Measurements from ENCODE around the gene ABCC9.

ABCC9 gene

DNA sequence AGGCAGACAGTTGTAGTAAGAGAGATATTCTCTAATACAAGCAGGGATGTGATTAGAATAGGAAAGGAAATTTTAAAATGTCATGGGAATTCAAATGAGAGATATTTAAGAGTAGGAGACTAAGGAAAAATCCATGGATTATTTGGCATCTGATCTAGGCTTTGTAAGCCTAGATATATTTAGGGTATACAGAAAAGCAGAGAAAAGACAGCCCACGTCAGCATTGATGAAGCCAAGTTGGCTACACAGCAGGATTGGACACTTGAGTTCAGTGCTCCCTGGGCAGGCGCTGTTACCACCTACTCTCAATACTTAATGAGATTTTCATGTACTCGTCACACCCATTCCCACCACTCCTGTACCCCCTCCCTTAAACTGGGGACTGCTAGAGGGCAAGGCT is 165.1 kb downstream of the ABCC9 start:
- no peak for DNase-seq (ENCODE audit: low read depth in 1 of 2, low spot score in 1 of 2)

DNA sequence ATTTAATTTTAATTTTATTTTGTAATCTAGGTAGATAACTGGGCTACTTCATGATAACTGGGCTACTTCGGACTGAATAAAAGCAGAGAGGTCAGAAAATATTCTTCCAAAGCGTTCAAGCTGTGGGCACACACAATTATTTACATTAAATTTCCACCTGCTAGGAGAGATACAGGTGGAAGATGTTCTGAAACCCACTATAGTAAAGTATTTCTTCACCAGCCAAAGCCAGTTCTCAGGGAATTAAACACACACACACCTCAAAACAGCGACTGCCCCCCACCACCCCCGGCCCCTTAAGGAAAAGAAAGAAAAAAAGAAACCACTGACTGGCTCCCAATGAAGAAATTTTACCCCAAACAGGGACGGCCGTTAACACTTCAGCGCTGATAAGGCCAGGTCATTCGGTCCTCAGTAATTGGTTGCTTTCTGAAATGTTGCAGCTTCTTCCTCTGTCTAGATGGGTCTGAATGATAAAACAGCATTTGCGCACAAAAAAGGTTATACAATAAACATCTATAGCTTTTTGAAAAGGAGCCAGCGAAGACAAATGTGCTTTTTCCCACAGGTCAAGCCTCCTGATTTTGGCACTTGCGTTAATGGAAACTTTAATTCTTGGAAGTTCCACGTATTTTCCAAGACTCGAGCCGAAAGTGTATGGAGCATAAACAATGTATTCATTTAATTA is 165.9 kb downstream of the ABCC9 start:
- no peak for DNase-seq (ENCODE audit: low read depth in 1 of 2, low spot score in 1 of 2)

DNA sequence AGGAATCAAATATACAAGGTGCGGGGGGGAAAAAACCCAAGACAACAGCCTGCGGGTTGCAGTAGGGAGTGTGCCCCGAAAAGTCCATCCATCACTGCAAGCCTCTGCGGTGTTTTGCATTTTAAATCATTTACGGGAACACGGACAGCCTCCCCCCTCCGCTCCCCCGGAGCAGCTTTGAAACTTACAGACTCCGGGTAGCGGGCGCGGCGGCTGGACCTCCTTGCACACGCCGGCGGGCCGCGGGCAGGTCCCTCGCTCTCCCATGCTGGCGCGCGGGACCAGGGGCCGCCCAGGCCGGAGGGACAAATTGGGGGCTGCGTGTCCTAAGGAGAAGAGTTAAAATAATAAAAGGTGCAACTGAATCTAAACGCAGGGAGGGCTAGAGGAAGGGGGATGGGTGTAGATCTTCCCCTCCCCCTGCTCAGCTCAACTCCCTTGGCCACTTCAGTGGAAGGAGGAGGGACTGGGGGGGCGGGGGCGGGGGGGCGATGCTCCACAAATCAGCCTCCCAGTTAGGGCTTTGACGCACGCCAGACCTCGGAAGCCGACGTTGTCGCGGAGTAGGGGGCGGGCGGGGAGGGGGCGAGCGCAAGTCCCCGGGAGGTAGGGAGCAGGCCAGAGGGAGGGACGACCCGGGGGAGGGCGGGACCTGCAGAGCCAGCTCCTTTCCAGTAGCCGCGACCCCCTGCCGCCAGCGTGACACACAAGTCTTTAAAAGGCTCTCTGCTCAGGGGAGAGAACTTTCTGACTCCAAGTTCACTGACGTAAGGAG is 166.7 kb downstream of the ABCC9 start, which contains the start of gene KCNJ8:
TSS of gene KCNJ8 (minus strand) at position 349 of the 775 bp plus-strand sequence. CDS start 1,090 bp downstream, outside the sequence.
- DNase-seq (ENCODE audit: low read depth in 1 of 2, low spot score in 1 of 2) = no peak

DNA sequence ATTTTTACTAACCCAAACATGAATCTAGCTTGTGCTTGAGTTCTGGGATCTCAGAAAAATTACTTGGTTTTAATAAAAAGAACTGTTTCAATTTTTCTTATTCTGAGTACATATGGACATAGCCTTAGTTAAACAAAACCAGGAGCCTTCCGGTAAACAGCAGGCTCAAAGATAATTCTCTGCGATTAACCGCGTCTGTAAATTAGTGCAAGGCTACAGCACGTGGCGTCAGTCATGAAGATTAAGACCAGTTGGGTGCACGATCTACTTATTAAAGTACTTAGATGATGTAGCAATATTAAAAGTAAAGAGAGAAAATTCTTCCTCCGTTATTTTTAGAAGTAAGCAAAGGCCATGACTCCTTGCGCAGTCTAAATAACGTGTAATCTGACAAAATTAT is 167.4 kb downstream of the ABCC9 start:
- no peak for DNase-seq (ENCODE audit: low read depth in 1 of 2, low spot score in 1 of 2)

DNA sequence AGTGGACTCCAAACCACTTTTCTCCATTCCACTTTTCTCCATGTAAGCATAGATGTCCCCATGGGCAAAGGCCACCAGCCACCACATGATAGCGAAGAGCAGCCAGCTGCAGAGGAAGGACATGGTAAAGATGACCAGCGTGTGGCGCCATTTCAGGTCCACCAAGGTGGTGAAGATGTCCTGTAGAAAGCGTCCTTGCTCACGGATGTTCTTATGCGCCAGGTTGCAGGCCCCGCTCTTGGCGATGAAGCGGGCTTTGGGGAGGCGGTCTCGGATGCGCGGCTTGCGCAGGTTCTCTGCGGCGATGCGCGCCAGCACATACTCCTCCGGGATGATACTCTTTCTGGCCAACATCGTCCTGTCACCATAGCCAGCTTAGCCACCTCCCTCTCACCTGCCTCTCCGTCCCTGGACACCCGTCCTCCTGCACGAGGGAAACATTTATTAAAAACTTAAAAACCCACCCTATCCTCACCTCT is 167.9 kb downstream of the ABCC9 start:
- DNase-seq (ENCODE audit: low read depth in 1 of 2, low spot score in 1 of 2) = no peak

DNA sequence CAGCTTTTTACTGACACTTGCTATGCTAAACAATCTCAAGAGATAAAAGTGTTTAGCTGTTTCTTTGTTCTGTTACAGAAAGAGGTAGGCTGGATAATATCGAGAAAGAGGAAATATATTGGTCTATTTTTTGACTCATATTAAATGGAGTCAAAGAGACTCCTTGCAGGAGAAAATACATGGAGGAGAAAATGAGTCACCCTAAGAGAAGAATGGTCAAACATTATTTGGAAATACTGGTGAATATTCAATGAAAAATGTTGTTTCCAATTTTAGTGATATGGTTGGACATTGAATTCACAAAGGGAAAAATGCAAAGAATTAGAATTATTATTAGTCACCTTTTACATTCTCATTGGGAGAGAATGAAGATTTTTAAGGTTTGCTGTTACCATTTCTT is 169.9 kb downstream of the ABCC9 start:
- no peak for DNase-seq (ENCODE audit: low read depth in 1 of 2, low spot score in 1 of 2)

DNA sequence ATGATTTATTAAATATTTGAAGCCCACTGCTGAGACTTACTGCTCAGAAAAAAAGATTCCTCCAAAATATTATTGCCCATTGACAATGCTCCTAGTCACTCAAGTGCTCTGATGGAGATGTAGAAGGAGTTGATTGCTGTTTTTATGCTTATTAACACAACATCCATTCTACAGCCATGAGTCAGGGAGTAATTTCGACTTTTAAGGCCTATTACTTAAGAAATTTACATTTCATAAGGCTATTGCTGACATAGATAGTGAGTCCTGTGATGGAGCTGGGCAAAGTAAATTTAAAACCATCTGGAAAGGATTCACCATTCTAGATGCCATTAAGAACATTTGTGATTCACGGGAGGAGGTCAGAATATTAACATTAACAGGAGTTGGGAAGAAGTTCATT is 171.9 kb downstream of the ABCC9 start:
- DNase-seq (ENCODE audit: low read depth in 1 of 2, low spot score in 1 of 2) = no peak

DNA sequence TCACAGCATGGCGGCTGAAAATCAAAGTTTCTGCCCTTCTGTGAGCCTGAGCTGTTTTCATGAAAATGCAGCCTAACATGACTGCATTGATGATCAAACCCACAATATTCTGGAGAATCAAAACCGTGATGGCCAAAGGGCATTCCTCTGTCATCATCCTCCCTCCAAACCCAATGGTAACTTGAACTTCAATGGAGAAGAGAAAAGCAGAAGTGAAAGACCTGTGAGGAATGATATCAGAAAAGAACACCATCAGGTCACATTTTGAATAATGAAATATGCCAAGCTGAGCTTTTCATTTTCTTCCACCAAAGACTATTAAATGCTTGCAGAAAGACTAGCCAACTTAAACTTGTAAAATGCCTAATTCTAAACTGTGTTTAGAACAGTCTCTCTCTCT is 174.8 kb downstream of the ABCC9 start:
- DNase-seq (ENCODE audit: low read depth in 1 of 2, low spot score in 1 of 2) = no peak

DNA sequence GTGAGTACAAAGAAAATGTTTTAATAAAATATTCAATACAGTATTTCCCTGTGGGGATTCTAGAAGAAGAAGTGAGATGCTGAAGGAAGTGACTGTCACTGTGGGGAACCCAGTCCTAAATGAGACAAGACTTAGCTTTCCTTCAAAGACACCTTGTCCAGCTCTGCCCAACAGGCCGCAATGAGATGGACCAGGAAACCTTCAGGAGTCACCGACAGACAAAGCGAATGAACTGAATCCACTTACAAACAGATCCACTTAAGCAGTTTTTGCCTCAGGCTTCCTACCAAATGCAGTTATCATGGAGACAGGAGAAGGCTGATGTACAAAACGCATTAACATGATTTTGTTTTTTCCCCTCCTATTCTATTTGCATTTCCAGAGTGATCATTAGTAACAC is 176.3 kb downstream of the ABCC9 start:
- DNase-seq (ENCODE audit: low read depth in 1 of 2, low spot score in 1 of 2) = no peak

DNA sequence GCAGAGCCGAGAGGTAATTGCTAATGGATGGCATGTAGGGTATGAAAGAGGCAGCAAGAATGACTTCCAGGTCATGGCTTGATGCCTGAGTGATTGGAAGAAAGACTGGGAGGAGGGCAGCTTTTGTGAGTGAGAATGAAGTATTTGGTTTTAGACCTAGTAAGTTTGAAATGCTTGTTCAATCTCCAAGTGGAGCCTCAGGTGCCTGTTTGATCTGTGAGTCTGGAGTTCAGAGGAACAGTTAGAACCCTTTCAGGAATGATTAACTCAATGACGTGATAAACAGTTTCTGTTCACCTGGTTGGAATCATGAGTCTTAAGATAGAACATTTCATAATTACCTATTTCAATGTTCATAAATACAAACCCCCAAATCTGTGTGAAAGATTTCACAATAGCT is 177.2 kb downstream of the ABCC9 start:
- no peak for DNase-seq (ENCODE audit: low read depth in 1 of 2, low spot score in 1 of 2)

DNA sequence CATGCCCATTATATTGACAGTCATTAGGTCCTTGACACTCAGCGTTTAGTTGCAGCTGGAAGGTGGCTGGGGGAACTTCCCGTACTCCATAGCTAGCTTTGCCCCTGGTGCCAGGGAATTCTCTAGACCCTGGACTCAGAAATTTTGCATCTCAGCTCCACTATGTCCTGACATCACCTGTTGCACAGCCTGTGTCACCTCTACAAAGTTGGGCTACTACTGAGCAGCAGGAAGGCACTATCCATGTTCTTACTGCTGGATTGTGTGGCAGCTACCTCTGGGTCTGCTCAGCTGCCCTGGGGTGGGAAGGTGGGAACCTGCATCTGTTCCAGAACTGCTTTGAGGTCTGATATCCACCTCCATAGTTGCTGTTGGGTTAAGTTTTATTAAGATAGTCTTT is 177.7 kb downstream of the ABCC9 start:
- DNase-seq (ENCODE audit: low read depth in 1 of 2, low spot score in 1 of 2) = no peak

DNA sequence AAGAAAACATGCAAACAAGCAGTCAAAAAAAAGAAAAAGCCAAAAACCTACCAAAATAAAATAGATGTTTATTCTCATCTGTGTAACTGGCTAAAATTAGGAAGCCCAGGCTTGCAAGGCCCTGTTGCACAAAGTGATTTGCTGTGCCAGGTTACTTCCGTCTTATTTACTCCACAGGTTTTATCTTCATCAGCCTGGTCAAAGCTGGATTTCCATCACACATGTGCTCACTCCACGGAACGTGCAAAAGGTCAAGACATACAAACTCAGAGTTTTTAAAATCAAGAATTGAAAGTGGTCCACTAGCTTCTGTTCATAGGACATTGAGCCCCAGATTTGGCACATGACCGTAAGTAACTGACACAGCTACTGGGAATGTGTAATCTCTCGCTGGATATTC is 181.5 kb downstream of the ABCC9 start:
- no peak for DNase-seq (ENCODE audit: low read depth in 1 of 2, low spot score in 1 of 2)

DNA sequence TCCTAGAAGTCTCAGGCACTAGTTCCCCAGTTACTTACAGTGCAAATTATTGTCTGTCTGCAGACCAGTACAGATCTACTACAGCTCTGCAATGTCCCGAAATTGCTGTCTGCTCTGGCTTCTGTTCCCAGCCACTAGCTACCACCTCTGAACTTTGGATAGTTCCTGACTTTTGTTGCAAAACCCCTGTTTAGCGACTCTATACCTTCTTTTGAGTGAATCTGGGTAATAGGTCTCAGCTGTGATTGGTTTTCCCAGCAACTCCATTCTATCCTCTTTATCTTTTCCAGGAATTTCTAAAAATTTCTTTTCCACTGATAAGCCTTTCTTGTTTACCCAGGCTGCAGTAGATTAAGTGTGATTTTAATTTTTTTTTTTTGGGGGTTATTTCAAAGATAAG is 183.5 kb downstream of the ABCC9 start:
- DNase-seq (ENCODE audit: low read depth in 1 of 2, low spot score in 1 of 2) = no peak

DNA sequence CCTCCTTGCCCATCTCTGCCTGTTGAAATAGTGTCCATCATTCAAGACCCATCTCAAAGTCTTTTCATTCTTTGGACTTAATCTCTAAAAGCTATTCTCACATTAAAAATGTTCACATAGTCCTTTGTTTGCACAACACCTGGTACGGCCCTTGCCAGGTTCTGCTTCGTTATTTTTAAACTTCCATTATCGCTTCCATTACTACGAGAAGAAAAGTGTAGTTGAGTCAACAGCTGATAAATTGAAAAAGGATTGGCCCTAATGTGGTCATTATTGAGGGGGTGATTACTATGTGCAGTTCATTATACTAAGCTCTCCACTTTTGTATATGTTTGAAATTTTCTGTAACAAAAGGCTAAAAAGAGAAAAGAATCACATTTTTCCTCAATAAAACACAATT is 184.5 kb downstream of the ABCC9 start:
- DNase-seq (ENCODE audit: low read depth in 1 of 2, low spot score in 1 of 2) = no peak

DNA sequence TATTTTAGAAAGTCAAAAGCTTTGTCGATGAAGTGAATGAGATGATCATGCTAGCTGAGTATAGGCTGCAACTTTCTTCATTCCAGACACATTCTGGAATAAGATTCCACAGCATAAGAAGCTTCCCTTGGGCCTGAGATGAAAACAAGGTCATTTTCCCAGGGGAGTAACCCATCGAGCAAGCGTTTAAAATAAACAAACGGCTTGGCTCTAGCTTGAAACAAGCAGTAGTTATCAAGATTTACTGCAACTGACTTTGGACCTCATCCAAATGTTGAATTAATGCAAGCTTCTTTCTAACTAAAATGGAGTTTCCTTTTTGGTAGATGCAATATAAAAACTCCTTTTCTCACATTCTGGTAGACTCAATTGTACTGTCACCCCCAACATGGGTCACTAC is 189.7 kb downstream of the ABCC9 start:
- no peak for DNase-seq (ENCODE audit: low read depth in 1 of 2, low spot score in 1 of 2)

All from activated T-helper 1 cell treated with anti-CD3 and anti-CD28 coated beads, Interleukin-2, amount 50 U/mL, for 16 hours (primary cell).